ENCODE results near the gene ZNF654. TPM values are rescaled to one million over a fixed set of nuclear protein-coding genes. Genes with fewer than 3 reads are reported as not detected.

The ZNF654 gene
- total and polyA plus RNA-seq, 10 of the 15 experiments (the other 5 are each of a cell fraction or from before 2014, with no cell fraction given), result 2.7 to 14.2 (median 10.0) TPM

GRCh38 chr3:88038566-88038965 is 20.5 kb upstream of the ZNF654 start:
- Histone ChIP-seq H3K36me3 (ENCODE audit: control insufficient read depth in 2 of 2, insufficient read depth in 2 of 2, low read length in 1 of 2) (no peaks in the 10 kb centered on the region), H3K27me3 (replicated peaks in 1 of 2; ENCODE audit: control insufficient read depth in 2 of 2, insufficient read depth in 2 of 2, low read length in 1 of 2) (no peaks in the 10 kb centered on the region), H3K79me2 (ENCODE audit: control insufficient read depth, insufficient read depth, low read length) (no peaks in the 10 kb centered on the region), H3K9ac (ENCODE audit: control insufficient read depth, insufficient read depth, low read length) (no peak overlapping the region), H3K4me3 (no peak overlapping the region), H3K4me2 (ENCODE audit: control insufficient read depth, insufficient read depth) (no peak overlapping the region), H3K4me1 (ENCODE audit: control insufficient read depth, insufficient read depth, low read length) (no peaks in the 10 kb centered on the region), H2AFZ (ENCODE audit: control insufficient read depth, low read depth, low read length) (no peak overlapping the region), H3K9me3 (replicated peaks; ENCODE audit: control insufficient read depth, insufficient read depth, low read length) (no peaks in the 10 kb centered on the region; the same call in 2 of the 3 replicates), H3K27ac (ENCODE audit: control insufficient read depth, insufficient read depth) (no peak overlapping the region), H4K20me1 (ENCODE audit: control insufficient read depth, insufficient read depth) (no peaks in the 10 kb centered on the region)
- CTCF ChIA-PET, result no interaction called here
- no peak for TF ChIP-seq ZNF384 (IDR thresholded peaks at IDR 0.05; ENCODE audit: borderline replicate concordance, low read depth, low read length)
- TF ChIP-seq IKZF2 (IDR thresholded peaks at IDR 0.05), result no peak
- TF ChIP-seq ZBTB33 (IDR thresholded peaks at IDR 0.05), result no peak
- no peak for TF ChIP-seq TCF3 (IDR thresholded peaks at IDR 0.05; ENCODE audit: borderline replicate concordance, insufficient read depth, low read depth, low read length)
- no peak for TF ChIP-seq MTA3 (IDR thresholded peaks at IDR 0.05; ENCODE audit: borderline replicate concordance, low read length)
- no peak for TF ChIP-seq CUX1 (IDR thresholded peaks at IDR 0.05; ENCODE audit: insufficient replicate concordance, low read depth, low read length)
- no peak for TF ChIP-seq ZSCAN29 (IDR thresholded peaks at IDR 0.05)
- TF ChIP-seq EZH2 (IDR thresholded peaks at IDR 0.05; ENCODE audit: borderline replicate concordance, control insufficient read depth, low read depth, low read length), result no peak
- TF ChIP-seq ZBTB40 (IDR thresholded peaks at IDR 0.05; ENCODE audit: borderline replicate concordance), result no peak
- TF ChIP-seq IRF5 (IDR thresholded peaks at IDR 0.05; ENCODE audit: borderline replicate concordance), result no peak
- TF ChIP-seq GATAD2B (conservative IDR thresholded peaks at IDR 0.05; ENCODE audit: low read depth), result no peak
- no peak for DNase-seq (ENCODE audit: low read depth, low spot score)
- ATAC-seq, result no peak
- SMC1A ChIA-PET (ENCODE audit: uncharacterized antibody, unreplicated experiment), result interaction anchor here (0.9 kb wide), 1 partner anchor 13 kb away, joined by 3 read pairs; no protein-coding TSS in a partner anchor
- WGBS (ENCODE audit: insufficient coverage, insufficient replicate concordance, low lambda C conversion rate, missing lambda C conversion rate), result 0% methylated on average over 2 of the region's 2 CpGs
- BruUV-seq (replicated peaks), result no TSS peak
- in situ Hi-C loops (cut with MboI), result no loop called here
- intact Hi-C loops (cut with micrococcal nuclease; ENCODE audit: unreplicated experiment), result no loop called here
- POLR2A ChIA-PET, result no interaction called here
- no peak for FAIRE-seq
- RAD21 ChIA-PET (ENCODE audit: unreplicated experiment), result interaction anchor here (0.7 kb wide), 1 partner anchor 18 kb away, joined by 3 read pairs; no protein-coding TSS in a partner anchor
